ENCODE results near the gene TMEM18.

TMEM18 gene

DNA sequence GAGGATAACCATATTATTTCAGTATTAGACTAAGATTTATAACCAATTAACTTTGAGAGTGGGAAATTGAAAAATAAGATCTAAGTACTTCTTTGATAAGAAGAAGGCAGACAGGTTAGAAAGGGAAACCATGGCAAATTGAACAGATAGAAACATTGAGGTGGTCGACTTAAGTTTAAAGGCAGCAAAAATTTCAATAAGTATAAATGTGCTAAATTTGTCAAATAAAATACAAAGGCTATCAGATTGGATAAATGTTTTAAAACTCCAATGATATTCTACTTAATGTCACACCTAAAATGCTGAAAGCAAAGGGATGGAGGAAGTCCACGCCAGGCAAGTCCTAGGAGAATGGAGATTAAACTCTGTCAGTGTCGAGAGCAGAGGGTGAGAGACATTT, 59.2 kb downstream of the TMEM18 start:
- H3K36me3 ChIP-seq (ENCODE audit: insufficient read depth, low read length): no peaks in the 10 kb centered on the region
- no peaks in the 10 kb centered on the region for H3K79me2 ChIP-seq (ENCODE audit: control insufficient read depth, insufficient read depth, low read length, unreplicated experiment)
- H3K27me3 ChIP-seq (ENCODE audit: insufficient read depth, low read length): no peaks in the 10 kb centered on the region
- H3K4me3 ChIP-seq (ENCODE audit: low read depth, low read length): no peak overlapping the region
- H3K4me1 ChIP-seq (ENCODE audit: control insufficient read depth, insufficient read depth, low read length, unreplicated experiment): no peaks in the 10 kb centered on the region
- H2AFZ ChIP-seq (ENCODE audit: low read length, unreplicated experiment): no peak overlapping the region
- no peak overlapping the region for H3K27ac ChIP-seq (ENCODE audit: low read depth, low read length)

Measured in ACC112 (cell line).